Measurements from ENCODE around the gene RNF112. TPM values are rescaled to one million over a fixed set of nuclear protein-coding genes. Genes with fewer than 3 reads are reported as not detected.

Gene RNF112
- total and polyA plus RNA-seq, 2 of the 13 experiments (the other 11 are each of a cell fraction or from before 2014, with no cell fraction given) = 0.05 TPM; not detected in 1

DNA sequence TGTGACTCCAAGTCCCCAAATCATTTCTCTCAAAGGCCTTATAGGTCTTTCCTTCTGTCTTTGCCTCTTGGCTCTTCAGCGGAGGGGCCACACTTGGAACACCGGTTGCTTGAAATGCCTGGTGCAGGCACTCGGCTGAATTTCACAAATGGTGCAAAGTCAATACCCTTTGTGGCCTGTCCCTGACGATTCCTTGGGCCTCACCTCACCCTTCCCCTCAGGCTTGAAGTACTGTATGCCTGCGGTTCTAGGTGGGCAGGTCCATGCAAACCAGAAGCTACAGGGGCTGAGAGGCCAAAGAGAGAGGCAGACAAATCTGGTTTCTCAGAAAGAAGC is 44.4 kb upstream of the RNF112 start:
- no peaks in the 10 kb centered on the region for H3K9me3 ChIP-seq (ENCODE audit: low read length)
- in situ Hi-C loops (cut with HindIII; ENCODE audit: extremely low pct_ligation_motif_present, low pct_unique_long_range_greater_than_20kb) = loop anchor here (10.0 kb wide), 1 partner anchor 398 kb away; no protein-coding TSS in a partner anchor
- ATAC-seq (no peak), DNase-seq (ENCODE audit: low spot score) (no peak), FAIRE-seq (no peak)
- H4K20me1 ChIP-seq (ENCODE audit: insufficient read depth, low read length) = no peaks in the 10 kb centered on the region
- BruUV-seq (replicated peaks) = no TSS peak
- POLR2A ChIA-PET = interaction anchor here (2.3 kb wide), 1 partner anchor 11 kb away, joined by 51 read pairs; the partner anchor contains the start of gene MAPK7
- 0 out of 2 replicates have a peak overlapping the region, but pooled peaks have one; percentile 7 for H3K4me2 ChIP-seq (ENCODE audit: low read depth, low read length)
- CTCF ChIA-PET (ENCODE audit: low intra/inter-chr PET ratio, low total read pairs) = no interaction called here
- H3K27me3 ChIP-seq (ENCODE audit: control insufficient read depth in 1 of 2, insufficient read depth in 2 of 2, low read length in 2 of 2) = no peaks in the 10 kb centered on the region
- H3K36me3 ChIP-seq (replicated peaks in 1 of 2; ENCODE audit: control insufficient read depth in 1 of 2, insufficient read depth in 2 of 2, low read length in 2 of 2) = no peaks in the 10 kb centered on the region
- H3K4me1 ChIP-seq (ENCODE audit: insufficient read depth, low read length) = peaks cover 80% of the 10 kb centered on the region
- intact Hi-C loops (cut with micrococcal nuclease; ENCODE audit: unreplicated experiment) = no loop called here
- no peak overlapping the region for H3K27ac ChIP-seq (ENCODE audit: extremely low read length, insufficient read depth, low read length)
- H3K4me3 ChIP-seq (replicated peaks in 1 of 3; ENCODE audit: insufficient read depth in 1 of 3, low read depth in 2 of 3, low read length in 3 of 3) = no peak overlapping the region
- TF ChIP-seq, protein P1, sequence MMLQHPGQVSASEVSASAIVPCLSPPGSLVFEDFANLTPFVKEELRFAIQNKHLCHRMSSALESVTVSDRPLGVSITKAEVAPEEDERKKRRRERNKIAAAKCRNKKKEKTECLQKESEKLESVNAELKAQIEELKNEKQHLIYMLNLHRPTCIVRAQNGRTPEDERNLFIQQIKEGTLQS (CRISPR knock-in tag; IDR thresholded peaks at IDR 0.05) = no peak
- TF ChIP-seq ZNF343 (CRISPR knock-in tag; IDR thresholded peaks at IDR 0.05) (no peak), ZNF746 (CRISPR knock-in tag; IDR thresholded peaks at IDR 0.05) (no peak), SP5 (CRISPR knock-in tag; IDR thresholded peaks at IDR 0.05; ENCODE audit: borderline replicate concordance, low read depth) (no peak), ZBTB3 (CRISPR knock-in tag; IDR thresholded peaks at IDR 0.05; ENCODE audit: borderline replicate concordance, low read depth) (no peak), ZSCAN12 (CRISPR knock-in tag; IDR thresholded peaks at IDR 0.05) (no peak), ZNF782 (CRISPR knock-in tag; IDR thresholded peaks at IDR 0.05; ENCODE audit: borderline replicate concordance) (no peak), SOX13 (IDR thresholded peaks at IDR 0.05) (no peak), SOX13 (CRISPR knock-in tag; conservative IDR thresholded peaks at IDR 0.05 in 1 of 2, IDR thresholded peaks at IDR 0.05 in 1 of 2) (no peak)
- H3K9ac ChIP-seq (ENCODE audit: insufficient read depth, low read depth, low read length) = no peak overlapping the region
- 37% methylated on average over 5 of the region's 5 CpGs for WGBS (ENCODE audit: low lambda C conversion rate)
- H3K79me2 ChIP-seq (ENCODE audit: insufficient read depth, low read length) = peaks cover 3% of the 10 kb centered on the region
- no peak overlapping the region for H2AFZ ChIP-seq (ENCODE audit: low read length)

DNA sequence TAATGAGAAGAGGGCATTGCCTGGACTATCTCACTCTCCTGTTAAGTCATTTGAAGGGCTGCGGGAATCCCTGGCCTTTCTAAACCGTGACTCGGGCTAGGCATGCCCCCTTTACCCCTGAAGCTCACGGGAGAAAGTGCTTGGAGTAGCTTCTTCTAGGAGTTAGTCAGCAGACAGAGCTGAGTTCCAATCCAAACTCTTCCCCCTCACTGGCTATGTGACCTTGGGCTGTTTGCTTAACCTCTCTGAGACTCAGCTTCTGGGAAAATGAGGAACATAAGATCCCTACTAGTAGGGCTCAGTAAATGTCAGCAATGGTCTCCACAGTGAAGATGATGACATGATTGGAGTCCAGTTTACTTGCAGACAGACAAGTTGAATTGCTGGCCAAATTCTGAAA is 42.8 kb upstream of the RNF112 start:
- 65% methylated on average over 4 of the region's 4 CpGs for WGBS (ENCODE audit: low lambda C conversion rate)
- Histone ChIP-seq H3K4me2 (ENCODE audit: low read depth, low read length) (no peak overlapping the region), H3K27ac (ENCODE audit: extremely low read length, insufficient read depth, low read length) (no peak overlapping the region), H2AFZ (ENCODE audit: low read length) (no peak overlapping the region), H3K36me3 (replicated peaks in 1 of 2; ENCODE audit: control insufficient read depth in 1 of 2, insufficient read depth in 2 of 2, low read length in 2 of 2) (no peaks in the 10 kb centered on the region), H3K27me3 (ENCODE audit: control insufficient read depth in 1 of 2, insufficient read depth in 2 of 2, low read length in 2 of 2) (no peaks in the 10 kb centered on the region), H3K79me2 (ENCODE audit: insufficient read depth, low read length) (no peaks in the 10 kb centered on the region), H3K9ac (ENCODE audit: insufficient read depth, low read depth, low read length) (no peak overlapping the region), H3K9me3 (ENCODE audit: low read length) (no peaks in the 10 kb centered on the region), H4K20me1 (ENCODE audit: insufficient read depth, low read length) (no peaks in the 10 kb centered on the region), H3K4me3 (replicated peaks in 1 of 3; ENCODE audit: insufficient read depth in 1 of 3, low read depth in 2 of 3, low read length in 3 of 3) (no peak overlapping the region), H3K4me1 (ENCODE audit: insufficient read depth, low read length) (peaks cover 71% of the 10 kb centered on the region)
- FAIRE-seq (peak; percentile 53), ATAC-seq (no peak), DNase-seq (ENCODE audit: low spot score) (no peak)
- ChIA-PET CTCF (ENCODE audit: low intra/inter-chr PET ratio, low total read pairs) (no interaction called here), POLR2A (interaction anchor here (0.6 to 2.7 kb wide), 3 partner anchors 10 to 347 kb away, joined by 4 to 29 read pairs (median 8); partner anchors contain the start of gene MAPK7)
- no TSS peak for BruUV-seq (replicated peaks)
- in situ Hi-C loops (cut with HindIII; ENCODE audit: extremely low pct_ligation_motif_present, low pct_unique_long_range_greater_than_20kb) (loop anchor here (10.0 kb wide), 1 partner anchor 397 kb away; no protein-coding TSS in a partner anchor), intact Hi-C loops (cut with micrococcal nuclease; ENCODE audit: unreplicated experiment) (no loop called here)
- TF ChIP-seq NR2F6 (IDR thresholded peaks at IDR 0.05) (0 out of 2 replicates have a peak, but pooled peaks have one; percentile 9), NR2F6 (CRISPR knock-in tag; IDR thresholded peaks at IDR 0.05) (no peak), ZNF30 (CRISPR knock-in tag; IDR thresholded peaks at IDR 0.05) (no peak), ETV6 (CRISPR knock-in tag; conservative IDR thresholded peaks at IDR 0.05) (no peak), MXD4 (CRISPR knock-in tag; IDR thresholded peaks at IDR 0.05) (0 out of 2 replicates have a peak, but pooled peaks have one; percentile 3)
- TF ChIP-seq, protein P2, sequence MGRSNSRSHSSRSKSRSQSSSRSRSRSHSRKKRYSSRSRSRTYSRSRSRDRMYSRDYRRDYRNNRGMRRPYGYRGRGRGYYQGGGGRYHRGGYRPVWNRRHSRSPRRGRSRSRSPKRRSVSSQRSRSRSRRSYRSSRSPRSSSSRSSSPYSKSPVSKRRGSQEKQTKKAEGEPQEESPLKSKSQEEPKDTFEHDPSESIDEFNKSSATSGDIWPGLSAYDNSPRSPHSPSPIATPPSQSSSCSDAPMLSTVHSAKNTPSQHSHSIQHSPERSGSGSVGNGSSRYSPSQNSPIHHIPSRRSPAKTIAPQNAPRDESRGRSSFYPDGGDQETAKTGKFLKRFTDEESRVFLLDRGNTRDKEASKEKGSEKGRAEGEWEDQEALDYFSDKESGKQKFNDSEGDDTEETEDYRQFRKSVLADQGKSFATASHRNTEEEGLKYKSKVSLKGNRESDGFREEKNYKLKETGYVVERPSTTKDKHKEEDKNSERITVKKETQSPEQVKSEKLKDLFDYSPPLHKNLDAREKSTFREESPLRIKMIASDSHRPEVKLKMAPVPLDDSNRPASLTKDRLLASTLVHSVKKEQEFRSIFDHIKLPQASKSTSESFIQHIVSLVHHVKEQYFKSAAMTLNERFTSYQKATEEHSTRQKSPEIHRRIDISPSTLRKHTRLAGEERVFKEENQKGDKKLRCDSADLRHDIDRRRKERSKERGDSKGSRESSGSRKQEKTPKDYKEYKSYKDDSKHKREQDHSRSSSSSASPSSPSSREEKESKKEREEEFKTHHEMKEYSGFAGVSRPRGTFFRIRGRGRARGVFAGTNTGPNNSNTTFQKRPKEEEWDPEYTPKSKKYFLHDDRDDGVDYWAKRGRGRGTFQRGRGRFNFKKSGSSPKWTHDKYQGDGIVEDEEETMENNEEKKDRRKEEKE (IDR thresholded peaks at IDR 0.05) = no peak

Data from HepG2 (cell line).